GM12878 (cell line): Measurements from ENCODE around the gene PLEKHA5. TPM values are rescaled to one million over a fixed set of nuclear protein-coding genes. Genes with fewer than 3 reads are reported as not detected.

Source experiments
- ATAC-seq: fragments of 200-7000 bp; cut with Tn5 transposase; 3 replicates; pipeline ENCODE4 v1.9.1; 2020; ENCODE audit warnings: mild to moderate bottlenecking, moderate library complexity
- BruUV-seq: library from RNA; stranded (reverse); fragments of 400-500 nt; replicated peaks from 2 replicates; lab custom pipeline; 2021; lab: Mats Ljungman, UMichigan
- CTCF ChIA-PET: fragments of 300-600 bp; sonication (Branson Sonifier 250); formaldehyde crosslinking; extraction: SDS; loops from one replicate; lab custom pipeline; 2021; ENCODE audit warnings: inconsistent platforms; lab: Yijun Ruan, JAX
- POLR2A ChIA-PET: fragments of 350-600 bp; formaldehyde crosslinking; extraction: SDS; loops from one replicate; lab custom pipeline; 2021; ENCODE audit warnings: inconsistent platforms; lab: Charles Lee
- RAD21 ChIA-PET: fragments of 300-600 bp; sonication (Branson Sonifier 250); formaldehyde crosslinking; loops from one replicate; lab custom pipeline; 2023; ENCODE audit warnings: antibody characterized with exemption; ENCODE audit not compliant: unreplicated experiment; lab: Charles Lee
- SMC1A ChIA-PET: fragments of 300-600 bp; sonication (Branson Sonifier 250); formaldehyde crosslinking; loops from one replicate; lab custom pipeline; 2023; ENCODE audit not compliant: unreplicated experiment, uncharacterized antibody; lab: Charles Lee
- DNase-seq: peaks from one replicate; pipeline ENCODE4 v3.0.0-alpha.2; 2011; ENCODE audit warnings: low read depth, low spot score
- FAIRE-seq: peaks from 3 replicates; lab custom pipeline; 2011; peaks lifted over from hg19 to GRCh38; lab: Jason Lieb, UNC
- H2AFZ ChIP-seq: 2 replicates; pipeline ENCODE4 v1.6.0; 2011; ENCODE audit warnings: low read depth, low read length, control low read depth; ENCODE audit not compliant: control insufficient read depth
- H3K27ac ChIP-seq: 2 replicates; pipeline ENCODE4 v1.5.1; 2011; ENCODE audit warnings: control low read depth; ENCODE audit not compliant: control insufficient read depth, insufficient read depth
- H3K27me3 ChIP-seq, 2 experiments: replicated peaks in 1 of 2; 2 replicates each; pipeline versions ENCODE4 v1.6.0 to v1.6.1; 2011; ENCODE audit warnings: low read length in 1 of 2; ENCODE audit not compliant: control insufficient read depth in 2 of 2, insufficient read depth in 2 of 2
- H3K36me3 ChIP-seq, 2 experiments: 2 replicates each; pipeline ENCODE4 v1.5.1; 2011; ENCODE audit warnings: low read length in 1 of 2; ENCODE audit not compliant: control insufficient read depth in 2 of 2, insufficient read depth in 2 of 2
- H3K4me1 ChIP-seq: 2 replicates; pipeline ENCODE4 v1.6.1; 2011; ENCODE audit warnings: mild to moderate bottlenecking, low read length, moderate library complexity, mixed read lengths; ENCODE audit not compliant: control insufficient read depth, insufficient read depth
- H3K4me2 ChIP-seq: 2 replicates; pipeline ENCODE4 v1.6.0; 2011; ENCODE audit warnings: control low read depth; ENCODE audit not compliant: control insufficient read depth, insufficient read depth
- H3K4me3 ChIP-seq: fragments of 200-600 bp; sonication (generic); 2 replicates; pipeline ENCODE4 v1.5.1; 2016
- H3K79me2 ChIP-seq: 2 replicates; pipeline ENCODE4 v1.6.0; 2011; ENCODE audit warnings: low read length; ENCODE audit not compliant: control insufficient read depth, insufficient read depth
- H3K9ac ChIP-seq: 2 replicates; pipeline ENCODE4 v1.8.0; 2011; ENCODE audit warnings: low read length, control low read depth, mixed read lengths; ENCODE audit not compliant: control insufficient read depth, insufficient read depth
- H3K9me3 ChIP-seq: replicated peaks from 3 replicates; pipeline ENCODE4 v1.5.1; 2011; ENCODE audit warnings: mild to moderate bottlenecking, low read length; ENCODE audit not compliant: control insufficient read depth, insufficient read depth
- H4K20me1 ChIP-seq: 2 replicates; pipeline ENCODE4 v1.6.0; 2011; ENCODE audit not compliant: control insufficient read depth, insufficient read depth
- CBX3 ChIP-seq: fragments of 200-600 bp; sonication (generic); IDR thresholded peaks from 2 replicates; pipeline ENCODE4 v1.6.1; 2016; ENCODE audit warnings: low read depth, borderline replicate concordance
- EGR1 ChIP-seq, 2 experiments: IDR thresholded peaks; 1 replicate in 1 of 2; 2 replicates in 1 of 2; pipeline ENCODE4 v1.6.1; 2011 to 2012; ENCODE audit warnings: low read depth in 2 of 2, low read length in 2 of 2, borderline replicate concordance in 1 of 2, mild to moderate bottlenecking in 1 of 2, moderate library complexity in 1 of 2
- IKZF1 ChIP-seq: fragments of 450-650 bp; conservative IDR thresholded peaks from 2 replicates; pipeline ENCODE4 v1.6.1; 2017; ENCODE audit warnings: antibody characterized with exemption, mild to moderate bottlenecking
- JUNB ChIP-seq: IDR thresholded peaks from 2 replicates; pipeline ENCODE4 v1.6.1; 2016; ENCODE audit warnings: antibody characterized with exemption, mild to moderate bottlenecking
- MXI1 ChIP-seq: fragments of 150-350 bp; IDR thresholded peaks from 2 replicates; pipeline ENCODE4 v1.6.1; 2011; ENCODE audit warnings: low read depth, mild to moderate bottlenecking, inconsistent platforms, low read length, improper control_type of control experiment
- NFIC ChIP-seq: IDR thresholded peaks from 2 replicates; pipeline ENCODE4 v1.6.1; 2012; ENCODE audit warnings: low read depth, mild to moderate bottlenecking, inconsistent platforms, low read length, moderate library complexity
- NFYB ChIP-seq: IDR thresholded peaks from 2 replicates; pipeline ENCODE4 v1.6.1; 2011; ENCODE audit warnings: low read depth, mild to moderate bottlenecking, low read length, improper control_type of control experiment, moderate library complexity; ENCODE audit not compliant: insufficient read depth
- NR2C2 ChIP-seq: IDR thresholded peaks from 2 replicates; pipeline ENCODE4 v1.6.1; 2011; ENCODE audit warnings: borderline replicate concordance, low read depth; ENCODE audit not compliant: control insufficient read depth, insufficient read length
- PAX8 ChIP-seq: fragments of 450-650 bp; IDR thresholded peaks from 2 replicates; pipeline ENCODE4 v1.6.1; 2017; ENCODE audit warnings: mild to moderate bottlenecking, moderate library complexity
- RFX5 ChIP-seq: IDR thresholded peaks from 2 replicates; pipeline ENCODE4 v1.6.1; 2011; ENCODE audit warnings: low read depth, low read length, improper control_type of control experiment
- RUNX3 ChIP-seq: IDR thresholded peaks from 2 replicates; pipeline ENCODE4 v1.6.1; 2012; ENCODE audit warnings: low read length, inconsistent platforms
- TAF1 ChIP-seq: IDR thresholded peaks from 2 replicates; pipeline ENCODE4 v1.6.1; 2011; ENCODE audit warnings: mild to moderate bottlenecking, low read depth, low read length, borderline replicate concordance
- TCF7 ChIP-seq: IDR thresholded peaks from 2 replicates; pipeline ENCODE4 v1.6.1; 2014; ENCODE audit warnings: antibody characterized with exemption, borderline replicate concordance
- YBX1 ChIP-seq: fragments of 450-650 bp; IDR thresholded peaks from 2 replicates; pipeline ENCODE4 v1.6.1; 2016; ENCODE audit warnings: antibody characterized with exemption
- ZNF217 ChIP-seq: fragments of 450-650 bp; IDR thresholded peaks from 2 replicates; pipeline ENCODE4 v1.6.1; 2017; ENCODE audit warnings: antibody characterized with exemption, mild to moderate bottlenecking
- ZNF384 ChIP-seq: IDR thresholded peaks from 2 replicates; pipeline ENCODE4 v1.6.1; 2012; ENCODE audit warnings: low read depth, mild to moderate bottlenecking, low read length, improper control_type of control experiment, borderline replicate concordance
- ZSCAN29 ChIP-seq: fragments of 450-650 bp; IDR thresholded peaks from 2 replicates; pipeline ENCODE4 v1.6.1; 2017; ENCODE audit warnings: mild to moderate bottlenecking, moderate library complexity
- WGBS: methylation state at CpG from one replicate; pipeline ENCODE4 v1.1.6; 2016; ENCODE audit warnings: low lambda C conversion rate; ENCODE audit not compliant: insufficient replicate concordance, insufficient coverage; ENCODE audit errors: missing lambda C conversion rate; 5-methylcytosine and 5-hydroxymethylcytosine counted together
- in situ Hi-C: fragments of 300-500 bp; cut with MboI; formaldehyde crosslinking; loops from 9 replicates; pipeline ENCODE4 v1.14.3; 2018; ENCODE audit warnings: mixed read lengths
- intact Hi-C: fragments of 100-400 bp; cut with micrococcal nuclease; formaldehyde crosslinking; loops from one replicate; pipeline ENCODE4 v1.14.2; 2022; ENCODE audit not compliant: unreplicated experiment
- polyA plus RNA-seq, 11 experiments: library from polyadenylated mRNA; depleted of rRNA in 4 of 11; unstranded in 6 of 11; stranded (reverse) in 5 of 11; fragments of >200 nt; fragmentation: Nextera tagmentation in 4 of 11; fragmentation: Illumina TruSeq in 1 of 11; extraction: Ambion mirVana in 4 of 11; extraction: Trizol in 1 of 11; gene quantifications; 1 replicate in 1 of 11; 2 replicates in 10 of 11; pipeline versions ENCODE4 v1.2.1 to v1.2.3, GENCODE V29; 2011 to 2016; ENCODE audit warnings: inconsistent platforms in 2 of 11, missing spikeins in 2 of 11, low read depth in 1 of 11
- total RNA-seq, 4 experiments: library from RNA; depleted of rRNA in 3 of 4; stranded (reverse); fragments of >200 nt in 3 of 4; fragmentation: Illumina TruSeq in 1 of 4; extraction: Trizol in 1 of 4; gene quantifications; 2 replicates each; pipeline versions ENCODE4 v1.2.1 to v1.2.3, GENCODE V29; 2013 to 2021
- TF ChIP-seq, protein P1 (sequence below): IDR thresholded peaks from 2 replicates; pipeline ENCODE4 v1.6.1; 2012; ENCODE audit warnings: low read depth, low read length, improper control_type of control experiment

Gene PLEKHA5
- total and polyA plus RNA-seq, 10 of the 15 experiments (the other 5 are each of a cell fraction or from before 2014, with no cell fraction given), result 0.09 to 0.33 (median 0.18) TPM; not detected in 3

DNA sequence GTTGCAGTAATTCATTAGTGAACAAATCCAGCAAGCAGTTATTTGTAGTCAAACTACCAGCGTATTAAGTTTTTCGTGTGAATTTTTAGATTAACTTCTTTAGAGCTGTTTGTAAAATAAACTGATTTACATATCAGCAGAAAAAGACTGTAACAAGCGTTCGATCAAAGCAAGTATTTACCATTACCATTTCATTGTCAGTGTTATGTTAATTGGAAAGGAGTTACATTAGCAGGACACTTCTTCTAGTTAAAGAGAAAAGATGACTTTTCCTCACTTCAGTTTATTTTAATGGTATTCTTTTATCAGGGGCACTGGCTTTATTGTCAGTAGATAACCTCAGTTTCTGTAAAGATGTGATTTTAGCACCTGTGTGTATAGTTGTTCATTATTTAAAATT, 158.6 kb downstream of the PLEKHA5 start:
- no peaks in the 10 kb centered on the region for H3K9me3 ChIP-seq
- RAD21 ChIA-PET, result interaction anchor here (1.4 kb wide), 1 partner anchor 11 kb away, joined by 3 read pairs; no protein-coding TSS in a partner anchor
- no peaks in the 10 kb centered on the region for H3K79me2 ChIP-seq
- SMC1A ChIA-PET, result no interaction called here
- DNase-seq (no peak), ATAC-seq (no peak), FAIRE-seq (no peak)
- no peaks in the 10 kb centered on the region for H3K36me3 ChIP-seq
- no peaks in the 10 kb centered on the region for H3K4me1 ChIP-seq
- no TSS peak for BruUV-seq
- no peak overlapping the region for H3K9ac ChIP-seq
- WGBS, result 71% methylated on average over 4 of the region's 4 CpGs
- no peak overlapping the region for H3K27ac ChIP-seq
- H2AFZ ChIP-seq, result no peak overlapping the region
- no peak overlapping the region for H3K4me3 ChIP-seq
- in situ Hi-C loops, result no loop called here
- CTCF ChIA-PET, result interaction anchor here (0.7 to 1.9 kb wide), 5 partner anchors 10 to 344 kb away, joined by 3 to 10 read pairs (median 3); no protein-coding TSS in a partner anchor
- no peaks in the 10 kb centered on the region for H4K20me1 ChIP-seq
- intact Hi-C loops, result loop anchor here (1.0 kb wide), 1 partner anchor 427 kb away; no protein-coding TSS in a partner anchor
- H3K4me2 ChIP-seq, result no peak overlapping the region
- TF ChIP-seq ZNF217, result no peak
- no peak for TF ChIP-seq IKZF1
- no peak for TF ChIP-seq NFIC
- TF ChIP-seq TCF7, result no peak
- TF ChIP-seq NR2C2, result no peak
- no peak for TF ChIP-seq RUNX3
- no peak for TF ChIP-seq JUNB
- TF ChIP-seq ZNF384, result no peak
- no peak for TF ChIP-seq EGR1 (IDR thresholded peaks at IDR 0.05; ENCODE audit: borderline replicate concordance in 1 of 2, low read depth in 2 of 2, low read length in 2 of 2)
- TF ChIP-seq TAF1, result no peak
- no peak for TF ChIP-seq CBX3
- TF ChIP-seq, protein P1, sequence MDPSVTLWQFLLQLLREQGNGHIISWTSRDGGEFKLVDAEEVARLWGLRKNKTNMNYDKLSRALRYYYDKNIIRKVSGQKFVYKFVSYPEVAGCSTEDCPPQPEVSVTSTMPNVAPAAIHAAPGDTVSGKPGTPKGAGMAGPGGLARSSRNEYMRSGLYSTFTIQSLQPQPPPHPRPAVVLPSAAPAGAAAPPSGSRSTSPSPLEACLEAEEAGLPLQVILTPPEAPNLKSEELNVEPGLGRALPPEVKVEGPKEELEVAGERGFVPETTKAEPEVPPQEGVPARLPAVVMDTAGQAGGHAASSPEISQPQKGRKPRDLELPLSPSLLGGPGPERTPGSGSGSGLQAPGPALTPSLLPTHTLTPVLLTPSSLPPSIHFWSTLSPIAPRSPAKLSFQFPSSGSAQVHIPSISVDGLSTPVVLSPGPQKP, result no peak
- TF ChIP-seq NFYB, result no peak
- TF ChIP-seq PAX8, result no peak
- no peak for TF ChIP-seq ZSCAN29
- TF ChIP-seq RFX5, result no peak
- no peak for TF ChIP-seq MXI1
- no peak for TF ChIP-seq YBX1
- POLR2A ChIA-PET, result no interaction called here
- no peaks in the 10 kb centered on the region for H3K27me3 ChIP-seq
